Stimulated activated CD8-positive, alpha-beta memory T cell treated with anti-CD3 and anti-CD28 coated beads, Interleukin-15, amount 100 ng/mL, for 24 hours (primary cell): ENCODE results near the gene AHDC1.
"Not testable (repeated sequence)": the region's sequence is repeated elsewhere in the genome, so short reads cannot be mapped to it uniquely, and the experiment has no call there.

Source experiments
- DNase-seq: peaks from one replicate; pipeline ENCODE4 v3.0.0-alpha.2; 2020; ENCODE audit warnings: low read depth

The AHDC1 gene

DNA sequence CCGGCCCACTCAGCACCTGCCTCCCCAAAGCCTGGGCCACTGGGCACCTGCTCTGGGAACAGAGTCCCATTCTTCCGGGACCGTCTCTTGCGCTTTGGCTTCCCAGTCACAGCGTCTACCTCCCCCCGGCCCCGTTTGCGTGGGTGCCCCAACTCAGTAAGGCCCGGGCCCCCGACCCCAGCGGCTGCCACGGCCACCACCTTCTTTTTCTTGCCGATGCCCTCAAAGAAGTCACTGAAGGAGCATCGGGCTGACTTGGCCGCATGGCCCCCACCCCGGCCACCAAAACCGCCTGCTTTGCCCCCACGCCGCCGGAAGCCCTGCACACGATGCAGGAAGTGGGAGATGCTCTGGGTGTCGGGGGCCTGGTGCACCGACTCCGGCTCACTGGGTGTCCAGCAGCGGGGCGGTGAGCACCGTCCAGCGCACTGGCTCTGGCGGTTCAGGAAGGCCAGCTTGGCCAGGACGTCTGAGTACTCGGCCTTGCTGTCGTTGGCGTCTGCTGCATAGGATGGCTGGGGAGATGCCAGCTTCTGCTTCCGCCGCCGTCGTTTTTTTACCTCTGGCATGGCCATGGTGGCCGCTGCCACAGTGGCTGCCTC lies 54.0 kb downstream of the AHDC1 start:
- no peak for DNase-seq

DNA sequence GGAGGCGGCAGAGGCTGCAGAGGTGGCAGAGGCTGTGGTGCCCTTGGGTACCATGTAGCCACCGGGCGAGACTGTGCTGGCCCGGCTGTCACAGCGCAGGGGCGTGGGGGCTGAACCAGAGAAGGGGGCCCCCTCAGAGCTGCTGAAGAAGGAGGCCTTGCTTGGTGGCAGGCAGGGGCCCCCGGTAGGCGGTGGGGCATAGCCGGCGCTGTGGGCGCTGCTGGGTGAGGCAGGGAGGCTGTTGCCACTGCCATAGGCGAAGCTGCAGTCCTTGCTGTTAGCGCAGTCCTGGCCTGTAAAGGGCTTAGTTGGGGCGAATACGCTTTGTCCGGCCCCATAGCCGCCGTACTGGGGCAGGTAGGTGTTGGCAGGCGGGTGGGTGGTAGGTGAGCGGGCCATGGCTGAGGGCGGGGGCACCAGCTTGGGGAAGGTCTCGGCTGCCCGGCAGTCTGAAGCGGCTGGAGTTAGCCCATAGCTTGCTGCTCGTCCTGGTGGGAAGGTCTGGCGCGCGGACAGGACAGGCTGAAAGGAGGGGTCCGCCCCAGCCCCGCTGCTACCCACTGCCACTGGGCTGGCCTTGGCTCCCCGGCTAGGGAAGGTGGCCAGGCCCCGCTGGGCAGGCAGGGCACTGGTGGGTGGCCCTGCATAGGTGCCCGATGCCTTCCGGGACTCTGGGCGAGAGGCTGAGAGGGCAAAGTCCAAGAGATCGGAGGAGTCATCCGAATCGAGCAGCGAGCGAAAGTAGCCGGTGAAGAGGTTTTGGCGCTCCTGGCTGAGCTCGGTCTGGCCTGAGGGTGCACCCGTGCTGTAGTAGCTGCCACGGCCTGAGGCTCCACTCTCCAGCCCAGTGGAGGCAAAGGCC lies 54.9 kb downstream of the AHDC1 start:
- no peak for DNase-seq

GRCh38 chr1:27548136-27548853 lies 55.6 kb downstream of the AHDC1 start:
- no peak for DNase-seq

DNA sequence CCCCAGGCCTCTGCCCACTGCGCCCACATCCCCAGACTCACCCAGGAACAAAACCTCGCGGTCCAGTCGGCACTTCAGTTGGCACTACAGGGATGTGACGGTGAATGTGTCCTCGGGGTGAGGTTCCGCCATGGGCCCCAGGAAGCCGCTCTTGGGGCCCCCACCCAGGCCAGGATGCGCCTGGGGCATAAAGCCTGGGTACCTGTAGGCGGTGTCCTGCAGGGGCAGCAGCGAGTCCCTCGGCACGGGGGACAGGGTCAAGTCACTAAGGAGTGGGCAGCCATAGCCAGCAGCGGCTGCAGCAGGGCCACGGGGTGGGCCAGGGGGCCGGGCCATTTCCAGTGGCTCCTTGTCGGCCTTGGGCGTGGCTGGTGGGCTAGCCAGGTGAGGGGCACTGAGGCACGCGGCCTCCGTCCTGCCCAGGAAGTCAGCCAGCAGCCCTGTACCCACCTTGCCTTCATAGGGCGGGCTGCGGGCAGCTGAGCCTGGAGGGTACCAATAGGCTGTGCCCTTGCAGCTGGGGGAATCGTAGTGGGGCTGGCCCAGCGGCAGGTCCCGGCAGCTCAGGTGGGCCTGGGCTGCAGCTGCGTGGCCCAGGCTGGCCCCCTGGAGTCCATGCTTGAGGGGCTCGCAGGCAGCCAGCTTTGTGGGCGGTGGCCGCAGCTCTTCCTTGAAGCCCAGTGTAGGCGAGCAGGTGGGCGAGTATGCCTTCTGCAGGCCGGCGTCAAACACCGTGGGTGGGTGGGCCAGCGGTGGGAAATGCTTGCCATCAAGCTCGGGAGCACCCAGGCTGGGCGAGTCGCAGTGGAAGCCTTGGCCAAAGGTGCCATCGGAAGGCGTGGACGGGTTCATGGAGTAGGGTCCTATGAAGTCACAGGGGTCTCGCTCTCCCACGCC lies 56.5 kb downstream of the AHDC1 start:
- DNase-seq: no peak

DNA sequence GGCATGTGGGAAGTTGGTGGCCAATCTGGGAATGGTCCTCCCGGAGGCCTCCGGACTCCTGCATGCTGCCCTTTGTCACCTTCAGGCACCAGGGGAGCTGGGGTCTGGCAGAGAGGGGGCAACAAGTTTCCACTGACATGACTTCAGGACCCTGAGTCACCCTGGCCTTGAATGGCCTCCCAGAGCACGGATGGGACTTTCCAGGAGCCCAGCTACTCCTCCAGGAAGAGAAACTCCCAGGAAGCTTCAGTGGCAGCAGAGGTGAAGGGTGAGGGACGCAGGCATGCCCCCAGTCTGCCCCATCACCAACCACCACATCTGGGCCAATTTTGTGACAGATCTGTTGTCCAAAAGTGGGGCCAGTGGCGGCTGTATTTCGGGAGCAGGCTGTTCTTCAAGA lies 58.1 kb downstream of the AHDC1 start:
- DNase-seq: no peak

DNA sequence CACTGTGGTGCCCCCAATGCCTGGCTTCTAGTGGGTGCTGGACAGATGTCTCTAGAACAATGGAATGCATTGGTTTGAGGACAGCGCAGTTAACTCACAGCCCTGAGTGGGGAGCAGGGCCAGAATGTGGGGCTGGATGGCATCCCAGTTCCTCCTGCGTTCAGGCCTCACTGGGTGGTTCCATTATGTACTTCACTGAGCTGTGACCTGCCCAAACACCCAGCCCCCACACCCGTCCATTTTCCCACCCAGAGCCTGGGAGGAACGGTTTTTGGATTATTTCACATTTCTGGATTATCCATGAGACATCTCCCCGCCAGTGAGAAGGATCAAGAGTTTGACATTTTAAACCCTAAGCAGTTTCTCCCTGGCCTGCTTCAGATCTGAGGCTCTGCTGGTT lies 58.7 kb downstream of the AHDC1 start:
- no peak for DNase-seq

GRCh38 chr1:27544834-27545233 lies 59.1 kb downstream of the AHDC1 start:
- DNase-seq: no peak

DNA sequence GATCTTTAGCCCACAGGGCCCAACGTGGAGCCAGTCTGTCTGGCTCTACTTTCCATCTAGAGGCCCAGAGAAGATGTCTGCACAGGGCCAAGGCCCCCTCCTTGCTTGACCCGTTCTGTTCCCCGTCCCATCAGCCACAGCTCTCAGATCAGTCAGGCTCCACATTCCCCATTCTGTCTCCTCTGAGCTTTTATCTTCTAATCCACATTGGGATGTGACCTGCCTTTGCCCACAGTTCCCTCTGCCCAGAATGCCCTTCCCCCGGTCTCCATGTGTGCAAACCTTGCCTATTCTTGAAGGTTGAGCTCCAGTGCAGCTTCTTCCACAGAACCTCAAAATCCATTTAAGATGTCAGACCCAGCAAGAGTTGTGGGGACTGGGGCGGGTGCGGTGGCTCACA lies 60.7 kb downstream of the AHDC1 start:
- DNase-seq: no peak

- no peak for DNase-seq
Measured at GRCh38 chr1:27542463-27543273, 61.3 kb downstream of the AHDC1 start.

DNA sequence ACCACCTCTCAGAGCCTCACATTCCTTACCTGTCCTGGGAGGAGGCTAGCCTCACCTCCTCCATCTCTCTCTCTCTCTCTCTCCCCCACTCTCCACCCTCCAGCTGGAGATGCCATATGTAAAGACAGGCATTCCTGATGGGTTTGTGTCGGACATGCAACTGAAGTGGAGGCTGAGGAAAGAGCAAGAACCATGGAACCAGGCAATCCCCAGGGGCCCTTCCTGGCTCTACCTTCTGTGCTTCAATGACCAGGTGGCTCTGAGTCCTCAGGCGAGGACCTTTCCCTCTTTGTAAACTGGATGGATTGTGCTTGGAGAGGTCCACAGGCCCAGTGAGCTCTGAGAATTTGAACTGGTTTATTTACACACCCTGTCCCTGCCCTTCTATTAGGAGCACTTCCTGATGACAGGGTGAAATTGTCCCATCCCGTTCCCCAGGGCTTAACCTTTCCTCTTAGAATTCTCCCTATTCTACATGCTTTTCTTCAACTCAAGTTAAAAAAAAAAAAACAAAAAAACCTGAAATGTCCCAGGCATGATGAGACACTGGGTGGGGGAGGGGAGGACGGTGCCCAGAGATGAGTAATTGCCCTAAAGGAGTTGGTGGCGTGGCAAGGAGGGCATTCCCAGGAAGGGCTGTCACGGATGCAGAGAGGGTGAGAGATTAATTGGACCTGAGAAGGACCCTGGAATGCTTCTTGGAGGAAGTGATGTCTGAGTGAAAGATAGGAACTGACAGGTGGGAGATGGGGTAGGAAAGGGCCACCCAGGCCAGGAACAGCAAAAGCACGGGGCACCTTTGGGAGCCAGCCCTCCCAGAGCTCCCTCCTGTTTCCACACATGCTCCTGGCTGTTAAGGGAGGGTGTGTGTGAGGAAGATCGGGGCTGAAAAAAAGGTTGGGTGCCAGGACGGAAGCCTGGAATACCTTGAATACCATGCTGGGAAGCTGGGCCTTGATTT lies 63.8 kb downstream of the AHDC1 start:
- DNase-seq: no peak

- no peak for DNase-seq
Measured at GRCh38 chr1:27538793-27539192, 65.2 kb downstream of the AHDC1 start.

GRCh38 chr1:27538305-27538676 lies 65.7 kb downstream of the AHDC1 start:
- DNase-seq: not testable (repeated sequence)

GRCh38 chr1:27536767-27537166 lies 67.2 kb downstream of the AHDC1 start:
- DNase-seq: no peak

- DNase-seq: no peak
Measured at GRCh38 chr1:27536010-27536757, 67.8 kb downstream of the AHDC1 start.

GRCh38 chr1:27535386-27535785 lies 68.6 kb downstream of the AHDC1 start:
- no peak for DNase-seq

- DNase-seq: no peak
Measured at GRCh38 chr1:27531959-27532685, 71.8 kb downstream of the AHDC1 start.

DNA sequence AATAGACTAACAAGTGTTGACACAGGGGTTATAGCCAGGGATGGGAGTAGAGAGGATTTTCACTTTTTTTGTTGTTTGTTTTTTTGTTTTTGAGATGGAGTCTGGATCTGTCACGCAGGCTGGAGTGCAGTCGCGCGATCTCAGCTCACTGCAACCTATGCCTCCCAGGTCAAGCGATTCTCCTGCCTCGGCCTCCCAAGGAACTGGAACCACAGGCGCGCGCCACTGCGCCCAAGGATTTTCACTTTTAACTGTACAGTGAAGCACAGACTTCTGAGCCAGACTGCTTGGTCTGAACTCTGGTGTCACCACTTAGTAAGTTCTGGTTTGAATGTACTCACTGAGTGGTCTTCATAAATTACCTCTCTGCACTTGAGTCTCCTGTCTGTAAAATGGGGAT lies 73.8 kb downstream of the AHDC1 start:
- no peak for DNase-seq

DNA sequence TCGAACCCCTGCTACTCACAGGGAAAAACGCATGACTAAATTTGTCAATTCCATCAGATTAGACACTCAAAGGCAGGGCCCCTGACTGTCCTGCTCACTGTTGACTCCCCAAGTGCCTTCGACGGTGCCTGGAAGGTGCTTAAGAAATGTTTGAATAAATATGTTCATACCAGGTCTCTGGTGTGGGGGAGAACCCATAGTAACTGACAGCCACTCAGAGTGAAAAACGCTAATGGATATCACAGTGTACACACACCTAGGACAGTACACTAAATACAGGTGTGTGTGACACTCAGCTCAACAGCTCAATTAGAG lies 74.3 kb downstream of the AHDC1 start:
- DNase-seq: no peak
